DMS153 treated with DMSO at 0.1 percent for 48 hours (cell line): ENCODE results near the gene TMPRSS12.
"Not testable (repeated sequence)": the region's sequence is repeated elsewhere in the genome, so short reads cannot be mapped to it uniquely, and the experiment has no call there.

ENCODE experiments used
- DNase-seq: peaks from one replicate; lab custom pipeline; 2025; ENCODE audit not compliant: unreplicated experiment; lab: John Stamatoyannopoulos, UW

The TMPRSS12 gene

GRCh38 chr12:50842637-50843493, at the start of gene TMPRSS12:
TSS of gene TMPRSS12 (plus strand) at chr12:50842926. CDS start at chr12:50842965, 39 bp downstream.
- DNase-seq = no peak

- no peak for DNase-seq
Observed at GRCh38 chr12:50799908-50800307, 42.8 kb upstream of the TMPRSS12 start.

- DNase-seq = no peak
Observed at GRCh38 chr12:50803230-50803875, 39.4 kb upstream of the TMPRSS12 start.

- no peak for DNase-seq
Observed at GRCh38 chr12:50806176-50806575, 36.5 kb upstream of the TMPRSS12 start.

- not testable (repeated sequence) for DNase-seq
Observed at GRCh38 chr12:50809131-50809530, 33.6 kb upstream of the TMPRSS12 start.

GRCh38 chr12:50814921-50815320, 27.8 kb upstream of the TMPRSS12 start:
- not testable (repeated sequence) for DNase-seq

GRCh38 chr12:50820177-50820576, 22.5 kb upstream of the TMPRSS12 start:
- no peak for DNase-seq

- DNase-seq = no peak
Observed at GRCh38 chr12:50822082-50822481, 20.6 kb upstream of the TMPRSS12 start.

GRCh38 chr12:50823724-50824123, 19.0 kb upstream of the TMPRSS12 start:
- DNase-seq = not testable (repeated sequence)

- no peak for DNase-seq
Observed at GRCh38 chr12:50824914-50825313, 17.8 kb upstream of the TMPRSS12 start.

- peak; percentile 13 for DNase-seq
Observed at GRCh38 chr12:50825372-50825838, 17.3 kb upstream of the TMPRSS12 start.

- DNase-seq = no peak
Observed at GRCh38 chr12:50828121-50828520, 14.6 kb upstream of the TMPRSS12 start.

GRCh38 chr12:50828886-50829285, 13.8 kb upstream of the TMPRSS12 start:
- DNase-seq = no peak

GRCh38 chr12:50833801-50834200, 8.9 kb upstream of the TMPRSS12 start:
- not testable (repeated sequence) for DNase-seq

- no peak for DNase-seq
Observed at GRCh38 chr12:50839042-50839441, 3.7 kb upstream of the TMPRSS12 start.

- DNase-seq = no peak
Observed at GRCh38 chr12:50840809-50841487, 1.8 kb upstream of the TMPRSS12 start.

GRCh38 chr12:50841716-50842531, 802 bp upstream of the TMPRSS12 start:
- DNase-seq = no peak

- no peak for DNase-seq
Observed at GRCh38 chr12:50845021-50845647, 2.4 kb downstream of the TMPRSS12 start.

- DNase-seq = no peak
Observed at GRCh38 chr12:50848963-50849362, 6.2 kb downstream of the TMPRSS12 start.

GRCh38 chr12:50855218-50855617, 12.5 kb downstream of the TMPRSS12 start:
- DNase-seq = not testable (repeated sequence)
